Lower leg skin (tissue), 4 donors: ENCODE data around the gene GNG2. TPM values are rescaled to one million over a fixed set of nuclear protein-coding genes. Genes with fewer than 3 reads are reported as not detected.

Source experiments
- DNase-seq, 2 donors: peaks; one replicate each; pipeline ENCODE4 v3.0.0-alpha.2; 2019; ENCODE audit warnings: low spot score in 2 of 2
- H3K4me3 ChIP-seq: fragments of 200-600 bp; sonication (generic); 2 replicates; pipeline ENCODE4 v1.5.1; 2017; ENCODE audit warnings: mild to moderate bottlenecking, low read depth; ENCODE audit not compliant: poor library complexity, severe bottlenecking
- POLR2A ChIP-seq, 2 donors: fragments of 450-650 bp; IDR thresholded peaks; one replicate each; pipeline ENCODE4 v1.6.1; 2016 to 2017; ENCODE audit warnings: antibody characterized with exemption in 2 of 2, mild to moderate bottlenecking in 1 of 2, moderate library complexity in 1 of 2
- WGBS, 2 donors: methylation state at CpG; one replicate each; pipeline ENCODE4 v1.1.5; 2018; 5-methylcytosine and 5-hydroxymethylcytosine counted together
- intact Hi-C: fragments of 100-400 bp; cut with DNase I; formaldehyde crosslinking; loops from one replicate; pipeline ENCODE4 v1.15.0; 2023; ENCODE audit warnings: low total_unique reads
- total RNA-seq, 4 donors: library from RNA; depleted of rRNA; stranded (reverse); fragments of >200 nt; gene quantifications; one replicate each; pipeline ENCODE4 v1.1.0, GENCODE V29; 2016
- TF ChIP-seq, protein P1 (sequence below), 3 donors: fragments of 450-650 bp; IDR thresholded peaks; one replicate each; pipeline ENCODE4 v1.5.1; 2016; ENCODE audit warnings: antibody characterized with exemption in 3 of 3, mild to moderate bottlenecking in 3 of 3, moderate library complexity in 2 of 3

Gene GNG2
- total RNA-seq, 4 donors from 2014 or later = 4.0 to 6.6 (median 5.0) TPM

DNA sequence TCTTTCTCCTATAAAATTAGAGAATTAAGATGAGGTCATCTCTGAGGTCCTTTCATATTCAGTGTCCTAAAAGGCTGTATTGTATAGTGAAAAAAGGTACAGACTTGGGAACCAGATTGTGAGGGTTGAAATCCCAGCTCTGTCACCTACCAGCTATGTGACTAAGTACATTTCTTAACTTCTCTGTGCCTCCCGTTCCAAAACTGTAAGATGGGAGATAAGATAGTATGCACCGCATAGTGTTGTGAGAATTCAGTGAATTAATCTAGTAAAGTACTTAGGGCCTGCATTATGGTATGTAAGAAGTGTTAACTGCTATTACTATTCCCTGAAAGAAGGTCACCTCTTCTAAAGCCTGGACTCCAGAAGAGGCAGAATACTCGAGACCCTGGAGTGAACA is 60.6 kb downstream of the GNG2 start:
- intact Hi-C loops = no loop called here
- 59 to 60% methylated on average over 3 of the region's 3 CpGs for WGBS, 2 donors

DNA sequence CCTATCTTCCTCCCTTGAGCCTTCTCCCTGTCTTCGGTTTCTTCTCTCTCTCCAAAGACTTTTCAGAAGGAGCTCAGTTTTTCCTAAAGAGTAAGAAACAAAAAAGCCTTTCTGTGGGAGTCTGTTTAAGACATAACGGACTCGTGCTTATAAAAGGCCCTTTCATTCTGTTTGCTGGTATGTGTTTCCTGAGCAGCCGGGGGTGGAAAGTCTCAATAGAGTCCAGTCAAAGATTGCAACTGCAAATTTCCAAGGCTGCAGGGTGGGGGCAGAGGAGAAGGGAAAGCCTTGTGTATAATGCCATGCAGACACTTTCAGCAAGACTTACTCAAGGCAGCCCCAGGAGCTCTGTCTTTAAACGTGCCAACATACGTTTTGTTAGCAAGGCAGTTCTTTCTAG is 62.2 kb downstream of the GNG2 start:
- DNase-seq = no peak
- TF ChIP-seq POLR2A (IDR thresholded peaks at IDR 0.05) = no peak
- TF ChIP-seq, protein P1, sequence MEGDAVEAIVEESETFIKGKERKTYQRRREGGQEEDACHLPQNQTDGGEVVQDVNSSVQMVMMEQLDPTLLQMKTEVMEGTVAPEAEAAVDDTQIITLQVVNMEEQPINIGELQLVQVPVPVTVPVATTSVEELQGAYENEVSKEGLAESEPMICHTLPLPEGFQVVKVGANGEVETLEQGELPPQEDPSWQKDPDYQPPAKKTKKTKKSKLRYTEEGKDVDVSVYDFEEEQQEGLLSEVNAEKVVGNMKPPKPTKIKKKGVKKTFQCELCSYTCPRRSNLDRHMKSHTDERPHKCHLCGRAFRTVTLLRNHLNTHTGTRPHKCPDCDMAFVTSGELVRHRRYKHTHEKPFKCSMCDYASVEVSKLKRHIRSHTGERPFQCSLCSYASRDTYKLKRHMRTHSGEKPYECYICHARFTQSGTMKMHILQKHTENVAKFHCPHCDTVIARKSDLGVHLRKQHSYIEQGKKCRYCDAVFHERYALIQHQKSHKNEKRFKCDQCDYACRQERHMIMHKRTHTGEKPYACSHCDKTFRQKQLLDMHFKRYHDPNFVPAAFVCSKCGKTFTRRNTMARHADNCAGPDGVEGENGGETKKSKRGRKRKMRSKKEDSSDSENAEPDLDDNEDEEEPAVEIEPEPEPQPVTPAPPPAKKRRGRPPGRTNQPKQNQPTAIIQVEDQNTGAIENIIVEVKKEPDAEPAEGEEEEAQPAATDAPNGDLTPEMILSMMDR (IDR thresholded peaks at IDR 0.05) = no peak
- intact Hi-C loops = no loop called here
- H3K4me3 ChIP-seq = no peak overlapping the region
- 65 to 71% methylated on average over 6 of the region's 6 CpGs for WGBS, 2 donors

More for the DNA sequence above, 60.6 kb downstream of the GNG2 start:
- TF ChIP-seq POLR2A (IDR thresholded peaks at IDR 0.05) = no peak
- TF ChIP-seq, protein P1 (IDR thresholded peaks at IDR 0.05) = no peak
- no peak overlapping the region for H3K4me3 ChIP-seq
- no peak for DNase-seq

DNA sequence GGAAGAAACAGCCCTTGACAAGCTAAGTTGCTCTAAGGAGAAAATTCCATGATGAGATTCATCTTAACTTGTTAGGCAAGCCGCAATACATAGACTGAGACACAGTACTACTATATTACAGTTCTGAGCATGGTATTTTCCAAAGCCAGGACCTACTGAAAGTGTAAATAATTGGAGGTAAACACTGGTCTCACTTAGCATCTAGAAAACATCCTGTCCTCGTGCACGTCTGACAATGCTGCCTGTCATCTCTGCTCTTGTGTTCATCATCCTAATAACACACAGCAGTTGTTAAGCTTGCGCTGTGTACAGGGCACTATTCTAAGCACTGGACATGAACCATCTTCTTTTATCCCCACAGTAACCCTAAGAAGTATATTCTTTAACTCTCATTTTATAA is 64.2 kb downstream of the GNG2 start:
- WGBS, 2 donors = 87 to 93% methylated on average over 4 of the region's 4 CpGs
- TF ChIP-seq POLR2A (IDR thresholded peaks at IDR 0.05) = no peak
- TF ChIP-seq, protein P1 (IDR thresholded peaks at IDR 0.05) = no peak
- no peak for DNase-seq
- intact Hi-C loops = no loop called here
- no peak overlapping the region for H3K4me3 ChIP-seq

DNA sequence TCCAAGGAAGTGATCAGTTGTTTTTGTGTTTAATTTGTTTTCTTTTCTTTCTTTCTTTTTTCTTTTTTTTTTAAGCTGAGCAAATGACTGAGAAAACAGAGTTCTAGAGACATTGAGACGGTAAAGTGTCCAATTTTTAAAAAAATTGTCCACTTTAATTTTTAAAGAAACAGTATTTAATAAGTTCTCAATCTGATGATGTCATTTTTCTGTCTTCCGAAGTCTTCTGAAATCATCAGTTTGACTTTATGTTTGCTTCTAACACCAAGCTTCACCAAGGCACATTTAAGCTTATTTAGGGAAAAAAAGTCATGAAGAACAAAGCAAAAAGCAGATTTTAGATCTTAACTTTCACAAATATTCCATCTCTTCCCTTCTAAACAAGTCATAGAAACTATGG is 65.6 kb downstream of the GNG2 start:
- DNase-seq = no peak
- intact Hi-C loops = no loop called here
- TF ChIP-seq POLR2A (IDR thresholded peaks at IDR 0.05) = no peak
- TF ChIP-seq, protein P1 (IDR thresholded peaks at IDR 0.05) = no peak
- WGBS, 2 donors = 87 to 89% methylated on average over 2 of the region's 2 CpGs
- H3K4me3 ChIP-seq = no peak overlapping the region

DNA sequence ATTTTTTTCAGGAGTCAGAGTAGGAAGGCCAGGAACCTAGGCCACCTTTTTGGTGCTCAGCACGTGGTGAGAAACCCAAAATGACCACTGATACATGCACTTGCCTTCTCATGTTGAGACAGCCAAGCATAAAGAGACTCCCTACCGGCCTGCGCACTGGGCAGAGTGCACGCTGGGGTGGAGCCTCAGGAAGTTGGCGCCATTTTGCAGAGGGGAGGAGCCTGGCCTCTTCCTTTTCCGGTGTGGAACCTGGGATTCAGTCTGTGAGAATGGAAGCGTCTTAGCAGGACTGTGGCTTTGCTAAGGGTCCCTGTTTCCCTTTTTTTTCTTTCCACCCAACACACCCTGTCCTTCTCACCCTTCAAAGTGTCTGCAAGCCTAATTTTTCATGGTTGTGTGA is 66.0 kb downstream of the GNG2 start:
- H3K4me3 ChIP-seq = no peak overlapping the region
- no peak for DNase-seq
- WGBS, 2 donors = 93 to 95% methylated on average over 7 of the region's 7 CpGs
- intact Hi-C loops = no loop called here
- TF ChIP-seq, protein P1 (IDR thresholded peaks at IDR 0.05) = no peak
- TF ChIP-seq POLR2A (IDR thresholded peaks at IDR 0.05) = no peak

DNA sequence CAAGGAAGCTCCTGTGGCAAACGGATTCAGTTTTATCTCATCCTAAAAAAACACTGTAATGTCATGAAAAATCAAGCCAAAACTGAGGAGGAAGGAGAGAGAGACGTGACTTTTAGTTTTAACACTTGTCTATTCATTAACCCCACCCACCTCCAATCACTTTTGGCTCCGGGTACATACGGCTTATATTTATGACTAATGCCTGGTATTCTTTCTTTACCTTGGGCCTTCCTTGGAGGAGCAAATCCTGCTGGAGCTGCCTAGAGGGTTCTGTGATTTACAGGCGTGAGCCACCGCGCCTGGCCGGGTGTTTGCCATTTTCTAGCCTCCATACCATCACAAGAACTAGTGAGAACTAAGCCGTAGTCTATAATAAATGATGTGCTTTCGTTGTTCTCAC is 68.2 kb downstream of the GNG2 start:
- no peak overlapping the region for H3K4me3 ChIP-seq
- no peak for TF ChIP-seq POLR2A (IDR thresholded peaks at IDR 0.05)
- TF ChIP-seq, protein P1 (IDR thresholded peaks at IDR 0.05) = no peak
- 50 to 52% methylated on average over 10 of the region's 10 CpGs for WGBS, 2 donors
- DNase-seq = no peak
- intact Hi-C loops = no loop called here
